GM13977 (cell line): Measurements from ENCODE around the gene CST9L.

ENCODE experiments used
- DNase-seq: peaks from one replicate; pipeline ENCODE4 v3.0.0; 2012; ENCODE audit warnings: low spot score
- CTCF ChIP-seq: IDR thresholded peaks from 2 replicates; pipeline ENCODE4 v1.5.1; 2012; ENCODE audit warnings: mild to moderate bottlenecking, control low read depth; ENCODE audit not compliant: insufficient read depth; ENCODE audit errors: extremely low read depth, missing control alignments
- in situ Hi-C: fragments of 300-500 bp; cut with MboI; formaldehyde crosslinking; loops from one replicate; pipeline ENCODE4 v1.12.0; 2022; ENCODE audit warnings: low sequenced_read_pairs, low pct_unique_long_range_greater_than_20kb, mixed read lengths, inconsistent platforms; ENCODE audit not compliant: unreplicated experiment

The CST9L gene

GRCh38 chr20:23602241-23602640 is 34.0 kb upstream of the CST9L start:
- no peak for TF ChIP-seq CTCF
- in situ Hi-C loops, result loop anchor here (10.0 kb wide), 1 partner anchor 157 kb away; no protein-coding TSS in a partner anchor
- DNase-seq, result no peak

GRCh38 chr20:23601715-23602114 is 33.4 kb upstream of the CST9L start:
- TF ChIP-seq CTCF, result no peak
- in situ Hi-C loops, result loop anchor here (10.0 kb wide), 1 partner anchor 157 kb away; no protein-coding TSS in a partner anchor
- no peak for DNase-seq

- in situ Hi-C loops, result no loop called here
- DNase-seq, result no peak
- TF ChIP-seq CTCF, result no peak
Observed at GRCh38 chr20:23598481-23598880, 30.2 kb upstream of the CST9L start.

GRCh38 chr20:23596579-23597250 is 28.4 kb upstream of the CST9L start:
- no peak for TF ChIP-seq CTCF
- in situ Hi-C loops, result no loop called here
- DNase-seq, result no peak

GRCh38 chr20:23595941-23596340 is 27.7 kb upstream of the CST9L start:
- no peak for TF ChIP-seq CTCF
- no peak for DNase-seq
- in situ Hi-C loops, result no loop called here

- in situ Hi-C loops, result no loop called here
- DNase-seq, result no peak
- no peak for TF ChIP-seq CTCF
Observed at GRCh38 chr20:23588434-23589403, 20.4 kb upstream of the CST9L start.
